GM19467 (cell line): ENCODE results near the gene DTNA.

ENCODE experiments used
- ATAC-seq: cut with Tn5 transposase; IDR thresholded peaks from one replicate; pipeline ENCODE4 v1.9.1; 2021; ENCODE audit warnings: mild to moderate bottlenecking, moderate library complexity; ENCODE audit not compliant: unreplicated experiment

Gene DTNA

DNA sequence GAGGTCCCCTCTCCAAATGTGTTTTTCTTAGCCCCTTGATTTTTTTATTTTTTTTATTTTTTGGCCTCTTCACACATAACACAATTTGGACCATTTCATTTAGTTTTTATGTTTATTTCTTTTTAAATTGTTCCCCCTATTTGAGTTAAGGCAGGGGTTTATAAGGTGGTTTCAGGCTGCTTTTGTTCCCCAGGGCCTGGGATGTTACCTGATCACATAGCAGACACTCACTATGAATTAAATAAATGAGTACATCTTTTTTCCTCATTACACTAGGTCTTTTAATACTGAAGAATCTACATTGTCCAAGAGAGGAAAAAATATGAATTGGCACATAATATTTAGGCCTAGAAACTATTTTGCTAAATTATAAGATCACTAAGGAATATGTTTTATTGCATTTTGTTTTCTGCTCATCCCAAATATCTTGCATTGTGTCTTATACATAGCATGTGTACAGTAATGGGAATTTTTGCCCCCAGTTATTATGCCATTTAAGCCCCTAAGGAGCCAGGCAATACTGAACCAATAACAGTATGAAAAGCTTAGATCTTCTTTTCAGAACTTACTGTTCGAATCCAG is 218.7 kb downstream of the DTNA start:
- no peak for ATAC-seq

DNA sequence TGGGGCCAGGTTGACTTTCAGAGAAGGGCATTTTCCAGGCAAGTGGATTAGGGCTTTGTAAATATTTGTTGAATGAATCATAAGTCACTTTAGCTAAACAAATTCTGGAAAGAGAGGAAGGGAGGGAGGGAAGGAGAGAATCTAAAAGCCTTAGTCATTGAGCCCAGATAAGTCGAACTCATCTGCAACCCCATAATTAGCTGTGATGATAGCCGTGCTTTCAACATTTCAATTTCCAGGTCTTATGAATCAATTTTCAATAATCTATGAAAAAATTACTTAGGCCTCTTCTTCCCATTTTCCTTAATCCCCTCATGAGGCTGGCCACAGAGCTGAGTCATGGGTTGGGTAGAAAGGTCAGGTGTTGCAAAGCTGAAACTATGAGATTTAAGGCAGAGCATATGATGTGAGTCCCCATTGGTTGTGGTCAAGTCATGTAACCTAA is 219.3 kb downstream of the DTNA start:
- no peak for ATAC-seq

DNA sequence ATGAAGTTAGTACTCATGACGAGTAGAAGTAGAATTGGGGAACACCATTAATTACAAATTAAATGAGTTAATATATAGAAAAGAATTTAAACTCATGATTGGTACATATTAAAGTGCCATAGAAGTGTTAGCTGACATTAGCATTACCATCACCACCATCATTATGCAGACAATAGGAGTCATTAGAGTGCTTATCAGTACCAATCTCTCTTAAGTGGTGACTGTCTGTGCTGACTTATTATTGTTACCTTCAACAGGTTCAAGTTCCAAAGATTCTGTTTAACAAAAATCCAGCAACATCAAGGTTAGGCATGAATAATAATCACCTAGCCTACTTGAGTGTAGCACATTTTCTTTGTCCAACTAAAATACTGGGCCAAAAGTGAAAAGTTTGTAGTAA is 222.3 kb downstream of the DTNA start:
- no peak for ATAC-seq

DNA sequence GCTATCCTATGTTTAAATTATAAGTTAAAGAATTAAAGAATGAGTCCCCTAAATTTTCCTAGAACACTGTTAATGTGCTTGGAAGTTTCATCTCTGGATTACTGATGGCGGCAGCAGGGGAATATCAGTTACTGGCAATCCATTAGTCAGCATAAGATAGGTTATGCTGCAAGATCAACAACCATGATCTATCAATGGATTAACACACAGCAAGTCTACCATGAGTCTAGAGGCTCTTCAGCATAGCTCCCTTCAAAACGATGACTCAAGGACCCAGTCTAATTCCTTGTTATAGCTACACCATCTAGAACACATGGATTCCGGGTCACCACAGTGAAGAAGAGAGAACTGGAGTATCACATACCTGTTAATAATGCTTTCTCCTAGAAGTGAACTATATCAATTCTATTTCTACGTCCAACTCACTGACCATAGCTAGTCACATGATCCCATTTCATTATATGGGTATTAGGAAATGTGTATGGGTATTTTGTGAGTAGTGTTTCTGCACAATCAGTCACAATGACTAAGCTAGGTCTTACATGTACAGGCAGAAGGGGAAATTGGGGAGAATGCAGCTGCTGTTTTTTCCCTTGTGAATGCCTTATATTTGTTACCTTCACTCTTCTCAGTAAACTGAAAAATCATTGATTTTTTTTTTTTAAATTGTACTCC is 222.8 kb downstream of the DTNA start:
- no peak for ATAC-seq

DNA sequence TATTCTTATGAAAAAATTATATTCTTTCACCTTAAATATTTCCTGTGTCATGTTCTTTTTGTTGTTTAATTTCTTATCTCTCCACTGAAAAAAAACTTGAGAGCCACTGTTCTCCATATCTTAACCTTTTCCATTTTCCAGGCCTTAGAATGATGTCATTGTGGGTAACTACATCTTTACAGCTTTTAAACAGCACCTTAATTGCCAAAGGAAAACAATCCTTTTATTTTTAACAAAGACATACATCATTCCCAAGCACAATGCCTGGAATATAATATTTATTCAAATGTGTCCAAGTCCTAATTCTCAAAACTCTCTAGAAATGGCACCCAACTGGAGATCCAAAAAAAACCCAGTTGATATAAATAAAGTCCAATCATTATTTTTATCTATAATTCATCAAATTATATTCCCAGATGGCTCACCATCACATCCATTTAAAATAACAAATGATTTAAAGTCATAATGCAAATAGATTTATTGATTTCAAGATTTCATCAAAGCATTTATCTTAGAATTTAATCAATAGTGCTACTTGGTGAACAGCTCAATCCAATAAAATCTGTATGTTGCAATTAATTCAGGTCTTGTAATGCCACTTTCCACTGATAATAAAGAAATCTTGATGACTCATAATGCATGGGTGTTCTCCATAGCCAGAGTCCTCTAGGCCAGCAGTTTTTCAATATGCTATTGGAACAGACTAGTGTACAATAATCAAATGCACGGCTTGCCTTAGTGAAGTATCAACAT is 224.0 kb downstream of the DTNA start:
- ATAC-seq, result no peak

DNA sequence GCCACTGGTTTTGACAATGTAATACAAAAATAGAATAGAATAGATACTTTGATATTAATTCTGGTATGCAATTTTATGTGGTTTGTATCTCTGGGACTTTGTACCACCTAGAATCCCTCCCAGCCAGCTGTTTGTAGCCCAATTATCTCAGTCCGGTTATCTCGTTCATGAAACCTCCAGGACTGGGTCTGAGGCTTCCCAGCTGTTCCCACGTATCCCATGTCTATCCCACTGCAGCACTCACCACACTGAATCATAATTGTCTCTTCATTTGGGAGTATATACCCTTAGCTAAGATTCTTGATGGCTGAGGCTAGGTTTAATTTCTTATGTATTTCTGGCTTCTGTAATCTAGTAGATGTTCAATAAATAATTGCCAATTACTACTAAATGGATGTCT is 226.7 kb downstream of the DTNA start:
- no peak for ATAC-seq

DNA sequence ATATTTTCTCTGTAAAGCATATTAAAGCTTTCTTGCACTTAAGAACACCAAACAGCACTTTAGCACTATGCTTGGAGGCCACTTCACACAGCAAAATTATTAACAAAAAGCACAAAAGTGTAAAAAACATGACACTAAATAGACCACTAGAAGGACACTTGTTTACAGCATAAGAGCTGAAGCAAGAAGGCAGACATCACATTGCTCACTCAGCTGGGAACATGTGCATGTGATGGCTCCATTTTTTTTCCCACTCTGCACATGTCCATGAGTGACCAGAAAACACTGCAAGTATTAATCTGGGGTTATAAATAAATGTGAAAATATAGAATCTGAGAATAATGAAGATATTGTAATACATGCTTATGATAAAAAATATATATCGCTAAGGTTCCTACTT is 228.0 kb downstream of the DTNA start:
- ATAC-seq, result no peak
